GM23338 (cell line): ENCODE results near the gene MTCH2. TPM values are rescaled to one million over a fixed set of nuclear protein-coding genes. Genes with fewer than 3 reads are reported as not detected.

Experiments used
- ATAC-seq: fragments of 200-7000 bp; cut with Tn5 transposase; 3 replicates; pipeline ENCODE4 v1.9.1; 2020
- DNase-seq: peaks from one replicate; pipeline ENCODE4 v3.0.0-alpha.2; 2015; ENCODE audit warnings: low spot score
- H2AFZ ChIP-seq: fragments of 200-600 bp; sonication (generic); 2 replicates; pipeline ENCODE4 v1.8.0; 2016; ENCODE audit warnings: antibody characterized with exemption, mild to moderate bottlenecking, moderate library complexity
- H3F3A ChIP-seq: fragments of 200-600 bp; sonication (generic); replicated peaks from 2 replicates; pipeline ENCODE4 v1.8.0; 2017; ENCODE audit warnings: antibody characterized with exemption, mixed run types, low read depth
- H3K27ac ChIP-seq: fragments of 200-600 bp; sonication (generic); 2 replicates; pipeline ENCODE4 v1.6.1; 2016; ENCODE audit warnings: low read depth
- H3K27me3 ChIP-seq: fragments of 200-600 bp; sonication (generic); 2 replicates; pipeline ENCODE4 v1.8.0; 2016; ENCODE audit warnings: mild to moderate bottlenecking, mixed run types, moderate library complexity; ENCODE audit not compliant: insufficient read depth
- H3K36me3 ChIP-seq: fragments of 200-600 bp; sonication (generic); 2 replicates; pipeline ENCODE4 v1.8.0; 2016; ENCODE audit warnings: mild to moderate bottlenecking; ENCODE audit not compliant: insufficient read depth
- H3K4me1 ChIP-seq: fragments of 200-600 bp; sonication (generic); 2 replicates; pipeline ENCODE4 v1.8.0; 2016; ENCODE audit warnings: mild to moderate bottlenecking, moderate library complexity; ENCODE audit not compliant: insufficient read depth
- H3K4me2 ChIP-seq: fragments of 200-600 bp; sonication (generic); 2 replicates; pipeline ENCODE4 v1.7.1; 2017; ENCODE audit warnings: mixed run types
- H3K4me3 ChIP-seq: fragments of 200-600 bp; sonication (generic); 2 replicates; pipeline ENCODE4 v1.6.1; 2016; ENCODE audit warnings: mixed run types
- H3K79me2 ChIP-seq: fragments of 200-600 bp; sonication (generic); replicated peaks from 2 replicates; pipeline ENCODE4 v1.8.0; 2017; ENCODE audit warnings: mild to moderate bottlenecking; ENCODE audit not compliant: insufficient read depth
- H3K9me2 ChIP-seq: fragments of 200-600 bp; sonication (generic); 2 replicates; pipeline ENCODE4 v1.8.0; 2017; ENCODE audit not compliant: insufficient read depth
- H4K20me1 ChIP-seq: fragments of 200-600 bp; sonication (generic); replicated peaks from 2 replicates; pipeline ENCODE4 v1.8.0; 2017; ENCODE audit warnings: mild to moderate bottlenecking; ENCODE audit not compliant: insufficient read depth
- H3K27ac Mint-ChIP-seq: 2 replicates; pipeline ENCODE4 v1.8.0; 2020; ENCODE audit warnings: inconsistent platforms, mild to moderate bottlenecking, moderate library complexity, mixed read lengths
- H3K27me3 Mint-ChIP-seq: 3 replicates; pipeline ENCODE4 v1.8.0; 2022; ENCODE audit warnings: low read depth, mild to moderate bottlenecking, moderate library complexity, mixed read lengths, inconsistent platforms; ENCODE audit not compliant: insufficient read depth, poor library complexity
- H3K36me3 Mint-ChIP-seq: 3 replicates; pipeline ENCODE4 v1.8.0; 2021; ENCODE audit warnings: low read depth, mild to moderate bottlenecking, inconsistent platforms, moderate library complexity, mixed read lengths
- H3K4me1 Mint-ChIP-seq: 3 replicates; pipeline ENCODE4 v1.8.0; 2020; ENCODE audit warnings: mild to moderate bottlenecking, inconsistent platforms, mixed read lengths
- H3K4me3 Mint-ChIP-seq: 3 replicates; pipeline ENCODE4 v1.8.0; 2021; ENCODE audit warnings: moderate library complexity, mild to moderate bottlenecking, inconsistent platforms, mixed read lengths
- H3K9me3 Mint-ChIP-seq: 3 replicates; pipeline ENCODE4 v1.8.0; 2020; ENCODE audit warnings: moderate library complexity, mild to moderate bottlenecking, inconsistent platforms, mixed read lengths
- CREB1 ChIP-seq: fragments of 250-450 bp; sonication (Bioruptor Pico); IDR thresholded peaks from 2 replicates; pipeline ENCODE4 v1.5.0; 2020; ENCODE audit warnings: low read depth, mild to moderate bottlenecking, moderate library complexity
- ETS1 ChIP-seq: IDR thresholded peaks from 2 replicates; pipeline ENCODE4 v1.6.1; 2016; ENCODE audit warnings: antibody characterized with exemption
- EZH2 ChIP-seq: fragments of 200-600 bp; sonication (generic); IDR thresholded peaks from one replicate; pipeline ENCODE4 v1.8.0; 2017; ENCODE audit warnings: antibody characterized with exemption, mild to moderate bottlenecking, low read depth; ENCODE audit not compliant: unreplicated experiment
- EZH2phosphoT487 ChIP-seq: fragments of 200-600 bp; sonication (generic); IDR thresholded peaks from one replicate; pipeline ENCODE4 v1.8.1; 2018; ENCODE audit warnings: antibody characterized with exemption; ENCODE audit not compliant: unreplicated experiment
- JUNB ChIP-seq: IDR thresholded peaks from one replicate; pipeline ENCODE4 v1.6.1; 2016; ENCODE audit warnings: antibody characterized with exemption; ENCODE audit not compliant: unreplicated experiment
- NANOG ChIP-seq: IDR thresholded peaks from 2 replicates; pipeline ENCODE4 v1.6.1; 2016; ENCODE audit warnings: antibody characterized with exemption, borderline replicate concordance
- POLR2AphosphoS5 ChIP-seq: IDR thresholded peaks from 2 replicates; pipeline ENCODE4 v1.6.1; 2016; ENCODE audit warnings: antibody characterized with exemption, low read depth
- REST ChIP-seq: IDR thresholded peaks from one replicate; pipeline ENCODE4 v1.6.1; 2018; ENCODE audit warnings: antibody characterized with exemption; ENCODE audit not compliant: unreplicated experiment
- STAT1 ChIP-seq: IDR thresholded peaks from one replicate; pipeline ENCODE4 v1.6.1; 2016; ENCODE audit warnings: antibody characterized with exemption; ENCODE audit not compliant: unreplicated experiment
- ZNF114 ChIP-seq: fragments of 250-450 bp; sonication (Bioruptor Pico); IDR thresholded peaks from 2 replicates; pipeline ENCODE4 v1.5.0; 2020; ENCODE audit warnings: mild to moderate bottlenecking, moderate library complexity
- ZNF331 ChIP-seq: fragments of 250-450 bp; sonication (Bioruptor Pico); IDR thresholded peaks from 2 replicates; pipeline ENCODE4 v1.5.0; 2020; ENCODE audit warnings: low read depth, mild to moderate bottlenecking, moderate library complexity
- polyA plus RNA-seq: library from polyadenylated mRNA; unstranded; fragments of >200 nt; fragmentation: Nextera tagmentation; extraction: Ambion mirVana; gene quantifications from 2 replicates; pipeline ENCODE4 v1.2.1, GENCODE V29; 2016
- total RNA-seq: library from RNA; depleted of rRNA; stranded (reverse); fragments of >200 nt; shearing (Covaris generic); gene quantifications from 2 replicates; pipeline ENCODE4 v1.2.3, GENCODE V29; 2014
- TF ChIP-seq, protein P1 (sequence below): fragments of 250-450 bp; sonication (Bioruptor Pico); IDR thresholded peaks from 2 replicates; pipeline ENCODE4 v1.5.0; 2020; ENCODE audit warnings: mild to moderate bottlenecking, moderate library complexity
- TF ChIP-seq, protein P2 (sequence below), 2 experiments: fragments of 200-600 bp in 1 of 2; sonication (generic) in 1 of 2; conservative IDR thresholded peaks; 2 replicates each; pipeline versions ENCODE4 v1.5.1 to v1.6.1; 2016 to 2017; ENCODE audit warnings: antibody characterized with exemption in 2 of 2, low read depth in 2 of 2, mild to moderate bottlenecking in 2 of 2, moderate library complexity in 1 of 2

MTCH2 gene
- total and polyA plus RNA-seq, 2 experiments from 2014 or later, result 90.9 to 155 TPM

DNA sequence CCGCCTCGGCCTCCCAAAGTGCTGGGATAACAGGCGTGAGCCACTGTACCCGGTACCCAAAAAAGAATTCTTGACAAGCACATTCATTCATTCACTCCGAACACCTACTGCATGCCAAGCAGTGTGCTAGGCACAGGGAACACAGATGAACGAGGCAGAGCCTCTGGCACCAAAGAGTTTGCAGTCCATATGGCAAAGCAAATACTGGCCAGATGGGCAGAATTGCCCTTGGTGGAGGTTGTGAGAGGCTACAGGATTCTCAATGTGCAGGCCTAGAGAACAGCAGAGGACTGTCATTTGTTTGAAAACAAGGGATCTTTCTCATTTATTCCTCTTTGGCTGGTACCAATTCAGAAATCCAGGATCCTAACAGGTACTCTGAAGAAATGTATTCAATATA lies 27.5 kb upstream of the MTCH2 start:
- no peak for DNase-seq
- Histone ChIP-seq H3K9me2 (no peaks in the 10 kb centered on the region), H4K20me1 (no peaks in the 10 kb centered on the region), H3K27me3 (no peaks in the 10 kb centered on the region), H3K36me3 (no peaks in the 10 kb centered on the region), H3K4me2 (no peak overlapping the region), H3K79me2 (no peaks in the 10 kb centered on the region), H3F3A (no peaks in the 10 kb centered on the region), H3K4me3 (no peak overlapping the region), H3K4me1 (no peaks in the 10 kb centered on the region), H3K27ac (no peak overlapping the region), H2AFZ (no peak overlapping the region)
- no peak overlapping the region for H3K27ac Mint-ChIP-seq
- no peak overlapping the region for H3K4me3 Mint-ChIP-seq
- H3K9me3 Mint-ChIP-seq, result no peaks in the 10 kb centered on the region
- no peak for ATAC-seq
- no peaks in the 10 kb centered on the region for H3K4me1 Mint-ChIP-seq
- TF ChIP-seq, protein P1, sequence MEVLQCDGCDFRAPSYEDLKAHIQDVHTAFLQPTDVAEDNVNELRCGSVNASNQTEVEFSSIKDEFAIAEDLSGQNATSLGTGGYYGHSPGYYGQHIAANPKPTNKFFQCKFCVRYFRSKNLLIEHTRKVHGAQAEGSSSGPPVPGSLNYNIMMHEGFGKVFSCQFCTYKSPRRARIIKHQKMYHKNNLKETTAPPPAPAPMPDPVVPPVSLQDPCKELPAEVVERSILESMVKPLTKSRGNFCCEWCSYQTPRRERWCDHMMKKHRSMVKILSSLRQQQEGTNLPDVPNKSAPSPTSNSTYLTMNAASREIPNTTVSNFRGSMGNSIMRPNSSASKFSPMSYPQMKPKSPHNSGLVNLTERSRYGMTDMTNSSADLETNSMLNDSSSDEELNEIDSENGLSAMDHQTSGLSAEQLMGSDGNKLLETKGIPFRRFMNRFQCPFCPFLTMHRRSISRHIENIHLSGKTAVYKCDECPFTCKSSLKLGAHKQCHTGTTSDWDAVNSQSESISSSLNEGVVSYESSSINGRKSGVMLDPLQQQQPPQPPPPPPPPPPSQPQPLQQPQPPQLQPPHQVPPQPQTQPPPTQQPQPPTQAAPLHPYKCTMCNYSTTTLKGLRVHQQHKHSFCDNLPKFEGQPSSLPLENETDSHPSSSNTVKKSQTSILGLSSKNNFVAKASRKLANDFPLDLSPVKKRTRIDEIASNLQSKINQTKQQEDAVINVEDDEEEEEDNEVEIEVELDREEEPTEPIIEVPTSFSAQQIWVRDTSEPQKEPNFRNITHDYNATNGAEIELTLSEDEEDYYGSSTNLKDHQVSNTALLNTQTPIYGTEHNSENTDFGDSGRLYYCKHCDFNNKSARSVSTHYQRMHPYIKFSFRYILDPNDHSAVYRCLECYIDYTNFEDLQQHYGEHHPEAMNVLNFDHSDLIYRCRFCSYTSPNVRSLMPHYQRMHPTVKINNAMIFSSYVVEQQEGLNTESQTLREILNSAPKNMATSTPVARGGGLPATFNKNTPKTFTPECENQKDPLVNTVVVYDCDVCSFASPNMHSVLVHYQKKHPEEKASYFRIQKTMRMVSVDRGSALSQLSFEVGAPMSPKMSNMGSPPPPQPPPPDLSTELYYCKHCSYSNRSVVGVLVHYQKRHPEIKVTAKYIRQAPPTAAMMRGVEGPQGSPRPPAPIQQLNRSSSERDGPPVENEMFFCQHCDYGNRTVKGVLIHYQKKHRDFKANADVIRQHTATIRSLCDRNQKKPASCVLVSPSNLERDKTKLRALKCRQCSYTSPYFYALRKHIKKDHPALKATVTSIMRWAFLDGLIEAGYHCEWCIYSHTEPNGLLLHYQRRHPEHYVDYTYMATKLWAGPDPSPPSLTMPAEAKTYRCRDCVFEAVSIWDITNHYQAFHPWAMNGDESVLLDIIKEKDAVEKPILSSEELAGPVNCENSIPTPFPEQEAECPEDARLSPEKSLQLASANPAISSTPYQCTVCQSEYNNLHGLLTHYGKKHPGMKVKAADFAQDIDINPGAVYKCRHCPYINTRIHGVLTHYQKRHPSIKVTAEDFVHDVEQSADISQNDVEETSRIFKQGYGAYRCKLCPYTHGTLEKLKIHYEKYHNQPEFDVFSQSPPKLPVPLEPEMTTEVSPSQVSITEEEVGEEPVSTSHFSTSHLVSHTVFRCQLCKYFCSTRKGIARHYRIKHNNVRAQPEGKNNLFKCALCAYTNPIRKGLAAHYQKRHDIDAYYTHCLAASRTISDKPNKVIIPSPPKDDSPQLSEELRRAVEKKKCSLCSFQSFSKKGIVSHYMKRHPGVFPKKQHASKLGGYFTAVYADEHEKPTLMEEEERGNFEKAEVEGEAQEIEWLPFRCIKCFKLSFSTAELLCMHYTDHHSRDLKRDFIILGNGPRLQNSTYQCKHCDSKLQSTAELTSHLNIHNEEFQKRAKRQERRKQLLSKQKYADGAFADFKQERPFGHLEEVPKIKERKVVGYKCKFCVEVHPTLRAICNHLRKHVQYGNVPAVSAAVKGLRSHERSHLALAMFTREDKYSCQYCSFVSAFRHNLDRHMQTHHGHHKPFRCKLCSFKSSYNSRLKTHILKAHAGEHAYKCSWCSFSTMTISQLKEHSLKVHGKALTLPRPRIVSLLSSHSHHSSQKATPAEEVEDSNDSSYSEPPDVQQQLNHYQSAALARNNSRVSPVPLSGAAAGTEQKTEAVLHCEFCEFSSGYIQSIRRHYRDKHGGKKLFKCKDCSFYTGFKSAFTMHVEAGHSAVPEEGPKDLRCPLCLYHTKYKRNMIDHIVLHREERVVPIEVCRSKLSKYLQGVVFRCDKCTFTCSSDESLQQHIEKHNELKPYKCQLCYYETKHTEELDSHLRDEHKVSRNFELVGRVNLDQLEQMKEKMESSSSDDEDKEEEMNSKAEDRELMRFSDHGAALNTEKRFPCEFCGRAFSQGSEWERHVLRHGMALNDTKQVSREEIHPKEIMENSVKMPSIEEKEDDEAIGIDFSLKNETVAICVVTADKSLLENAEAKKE (CRISPR knock-in tag), result no peak
- TF ChIP-seq POLR2AphosphoS5, result no peak
- TF ChIP-seq EZH2, result no peak
- TF ChIP-seq, protein P2, sequence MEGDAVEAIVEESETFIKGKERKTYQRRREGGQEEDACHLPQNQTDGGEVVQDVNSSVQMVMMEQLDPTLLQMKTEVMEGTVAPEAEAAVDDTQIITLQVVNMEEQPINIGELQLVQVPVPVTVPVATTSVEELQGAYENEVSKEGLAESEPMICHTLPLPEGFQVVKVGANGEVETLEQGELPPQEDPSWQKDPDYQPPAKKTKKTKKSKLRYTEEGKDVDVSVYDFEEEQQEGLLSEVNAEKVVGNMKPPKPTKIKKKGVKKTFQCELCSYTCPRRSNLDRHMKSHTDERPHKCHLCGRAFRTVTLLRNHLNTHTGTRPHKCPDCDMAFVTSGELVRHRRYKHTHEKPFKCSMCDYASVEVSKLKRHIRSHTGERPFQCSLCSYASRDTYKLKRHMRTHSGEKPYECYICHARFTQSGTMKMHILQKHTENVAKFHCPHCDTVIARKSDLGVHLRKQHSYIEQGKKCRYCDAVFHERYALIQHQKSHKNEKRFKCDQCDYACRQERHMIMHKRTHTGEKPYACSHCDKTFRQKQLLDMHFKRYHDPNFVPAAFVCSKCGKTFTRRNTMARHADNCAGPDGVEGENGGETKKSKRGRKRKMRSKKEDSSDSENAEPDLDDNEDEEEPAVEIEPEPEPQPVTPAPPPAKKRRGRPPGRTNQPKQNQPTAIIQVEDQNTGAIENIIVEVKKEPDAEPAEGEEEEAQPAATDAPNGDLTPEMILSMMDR (conservative IDR thresholded peaks at IDR 0.05; ENCODE audit: low read depth in 2 of 2), result no peak
- no peak for TF ChIP-seq ZNF331 (CRISPR knock-in tag)
- no peak for TF ChIP-seq ZNF114 (CRISPR knock-in tag)
- no peak for TF ChIP-seq EZH2phosphoT487
- no peak for TF ChIP-seq ETS1
- no peak for TF ChIP-seq NANOG
- TF ChIP-seq REST, result no peak
- TF ChIP-seq JUNB, result no peak
- no peak for TF ChIP-seq STAT1
- TF ChIP-seq CREB1 (CRISPR knock-in tag), result no peak
- no peaks in the 10 kb centered on the region for H3K36me3 Mint-ChIP-seq
- H3K27me3 Mint-ChIP-seq, result no peaks in the 10 kb centered on the region
